ENCODE results near the gene ITGB7. TPM values are rescaled to one million over a fixed set of nuclear protein-coding genes. Genes with fewer than 3 reads are reported as not detected.

The ITGB7 gene
- total and polyA plus RNA-seq, 9 of the 15 experiments (the other 6 are each of a cell fraction or from before 2014, with no cell fraction given), result 0.06 to 2.0 (median 0.67) TPM

DNA sequence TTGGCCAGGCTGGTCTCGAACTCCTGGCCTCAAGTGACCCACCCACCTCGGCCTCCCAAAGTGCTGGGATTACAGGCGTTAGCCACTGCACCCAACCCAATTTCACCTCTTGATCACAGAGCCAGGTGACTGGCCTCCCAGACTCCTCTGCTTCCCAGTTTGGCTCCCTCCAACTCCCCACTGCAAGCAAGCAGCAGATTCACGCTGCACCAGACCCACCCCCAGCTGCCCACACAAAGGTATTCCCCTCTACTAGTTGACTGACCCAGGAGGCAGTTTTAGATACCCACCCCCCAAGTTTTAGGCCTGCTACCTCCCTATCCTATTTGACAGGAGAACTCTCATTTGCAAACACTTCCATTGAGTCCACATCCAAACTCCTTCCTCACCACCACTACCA, 19.8 kb upstream of the ITGB7 start (continued):
- TF ChIP-seq, protein P1, sequence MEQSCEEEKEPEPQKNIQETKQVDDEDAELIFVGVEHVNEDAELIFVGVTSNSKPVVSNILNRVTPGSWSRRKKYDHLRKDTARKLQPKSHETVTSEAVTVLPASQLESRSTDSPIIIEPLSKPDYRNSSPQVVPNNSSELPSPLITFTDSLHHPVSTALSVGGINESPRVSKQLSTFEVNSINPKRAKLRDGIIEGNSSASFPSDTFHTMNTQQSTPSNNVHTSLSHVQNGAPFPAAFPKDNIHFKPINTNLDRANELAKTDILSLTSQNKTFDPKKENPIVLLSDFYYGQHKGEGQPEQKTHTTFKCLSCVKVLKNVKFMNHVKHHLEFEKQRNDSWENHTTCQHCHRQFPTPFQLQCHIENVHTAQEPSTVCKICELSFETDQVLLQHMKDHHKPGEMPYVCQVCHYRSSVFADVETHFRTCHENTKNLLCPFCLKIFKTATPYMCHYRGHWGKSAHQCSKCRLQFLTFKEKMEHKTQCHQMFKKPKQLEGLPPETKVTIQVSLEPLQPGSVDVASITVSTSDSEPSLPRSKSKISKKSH (CRISPR knock-in tag; IDR thresholded peaks at IDR 0.05), result no peak
- TF ChIP-seq NRF1 (conservative IDR thresholded peaks at IDR 0.05 in 1 of 2, IDR thresholded peaks at IDR 0.05 in 1 of 2) (no peak), TAF9B (IDR thresholded peaks at IDR 0.05; ENCODE audit: partially characterized antibody) (no peak)
- TF ChIP-seq, protein P2, sequence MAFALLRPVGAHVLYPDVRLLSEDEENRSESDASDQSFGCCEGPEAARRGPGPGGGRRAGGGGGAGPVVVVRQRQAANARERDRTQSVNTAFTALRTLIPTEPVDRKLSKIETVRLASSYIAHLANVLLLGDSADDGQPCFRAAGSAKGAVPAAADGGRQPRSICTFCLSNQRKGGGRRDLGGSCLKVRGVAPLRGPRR (CRISPR knock-in tag; IDR thresholded peaks at IDR 0.05), result no peak

DNA sequence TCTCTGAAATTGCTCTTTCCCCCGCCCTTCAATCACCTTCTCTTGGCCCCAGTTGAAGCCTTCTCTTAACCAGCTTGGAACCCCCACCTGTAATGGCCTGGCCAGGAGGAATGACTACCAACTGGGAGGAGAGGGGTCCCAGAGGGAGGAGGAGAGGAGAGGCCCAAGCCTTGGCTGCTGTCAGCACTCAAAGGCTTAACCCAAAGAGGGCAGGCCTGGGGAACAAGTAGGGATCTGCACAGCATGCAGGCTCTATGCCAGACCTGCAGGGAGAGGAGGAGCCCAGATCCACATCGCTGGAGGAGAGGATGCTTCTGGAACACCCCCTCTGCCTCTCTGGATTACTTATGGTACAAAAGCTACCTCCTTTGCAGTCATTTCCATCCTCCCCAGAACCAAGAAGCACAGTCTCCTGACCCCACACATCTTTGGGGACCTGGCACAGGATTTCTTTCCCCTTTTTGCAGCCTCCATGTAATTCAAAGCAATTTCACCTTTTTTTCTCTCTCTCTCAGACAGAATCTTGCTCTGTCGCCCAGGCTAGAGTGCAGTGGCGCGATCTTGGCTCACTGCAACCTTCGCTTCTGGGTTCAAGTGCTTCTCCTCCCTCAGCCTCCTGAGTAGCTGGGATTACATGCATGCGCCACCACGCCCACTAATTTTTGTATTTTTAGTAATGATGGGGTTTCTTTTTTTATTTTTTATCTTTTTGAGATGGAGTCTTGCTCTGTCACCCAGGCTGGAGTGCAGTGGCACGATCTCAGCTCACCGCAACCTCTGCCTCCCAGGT, 18.8 kb upstream of the ITGB7 start:
- DNase-seq (ENCODE audit: extremely low read depth in 1 of 4, low spot score in 3 of 4) (no peak), FAIRE-seq (no peak), ATAC-seq (no peak)
- H3K4me2 ChIP-seq (ENCODE audit: insufficient read depth, low read length), result no peak overlapping the region
- no peaks in the 10 kb centered on the region for H3K9me3 ChIP-seq (replicated peaks; ENCODE audit: control insufficient read depth, insufficient read depth, low read depth, low read length)
- no peak for TF ChIP-seq ZNF561 (CRISPR knock-in tag; conservative IDR thresholded peaks at IDR 0.05)
- TF ChIP-seq ZNF586 (CRISPR knock-in tag; conservative IDR thresholded peaks at IDR 0.05), result no peak
- no peak for TF ChIP-seq SIX5 (IDR thresholded peaks at IDR 0.05; ENCODE audit: borderline replicate concordance in 1 of 2, insufficient read depth in 1 of 2, low read depth in 1 of 2, low read length in 2 of 2)
- TF ChIP-seq, protein P3, sequence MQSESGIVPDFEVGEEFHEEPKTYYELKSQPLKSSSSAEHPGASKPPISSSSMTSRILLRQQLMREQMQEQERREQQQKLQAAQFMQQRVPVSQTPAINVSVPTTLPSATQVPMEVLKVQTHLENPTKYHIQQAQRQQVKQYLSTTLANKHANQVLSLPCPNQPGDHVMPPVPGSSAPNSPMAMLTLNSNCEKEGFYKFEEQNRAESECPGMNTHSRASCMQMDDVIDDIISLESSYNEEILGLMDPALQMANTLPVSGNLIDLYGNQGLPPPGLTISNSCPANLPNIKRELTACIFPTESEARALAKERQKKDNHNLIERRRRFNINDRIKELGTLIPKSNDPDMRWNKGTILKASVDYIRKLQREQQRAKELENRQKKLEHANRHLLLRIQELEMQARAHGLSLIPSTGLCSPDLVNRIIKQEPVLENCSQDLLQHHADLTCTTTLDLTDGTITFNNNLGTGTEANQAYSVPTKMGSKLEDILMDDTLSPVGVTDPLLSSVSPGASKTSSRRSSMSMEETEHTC (IDR thresholded peaks at IDR 0.05), result no peak
- TF ChIP-seq SETDB1 (IDR thresholded peaks at IDR 0.05; ENCODE audit: low read length), result no peak
- TF ChIP-seq PRMT5 (CRISPR knock-in tag; IDR thresholded peaks at IDR 0.05), result no peak
- 69% methylated on average over 8 of the region's 10 CpGs for WGBS (ENCODE audit: insufficient coverage, low coverage, missing lambda C conversion rate)
- H4K20me1 ChIP-seq (replicated peaks; ENCODE audit: control insufficient read depth, insufficient read depth, low read length), result no peaks in the 10 kb centered on the region; the same call in 1 of the 2 replicates
- POLR2A ChIA-PET, result interaction anchor here (0.6 kb wide), 1 partner anchor 73 kb away, joined by 3 read pairs; no protein-coding TSS in a partner anchor
- in situ Hi-C loops (cut with MboI) (no loop called here), intact Hi-C loops (cut with micrococcal nuclease) (no loop called here)
- H3K36me3 ChIP-seq (ENCODE audit: control insufficient read depth, insufficient read depth, low read length), result no peaks in the 10 kb centered on the region
- H3K9ac ChIP-seq (ENCODE audit: insufficient read depth in 1 of 2, low read depth in 2 of 2, low read length in 2 of 2), result peak overlapping the region in 1 of 2 experiments; percentile 59; a peak in 1 of 4 replicates
- no peaks in the 10 kb centered on the region for H3K27me3 ChIP-seq (ENCODE audit: control insufficient read depth in 2 of 2, insufficient read depth in 2 of 2, low read length in 2 of 2)
- H3K79me2 ChIP-seq (ENCODE audit: control insufficient read depth, insufficient read depth, low read length), result no peaks in the 10 kb centered on the region
- CTCF ChIA-PET (ENCODE audit: low intra/inter-chr PET ratio), result no interaction called here
- no TSS peak for BruUV-seq (replicated peaks)
- H3K4me3 ChIP-seq, result no peak overlapping the region
- peaks cover 31 to 48% of the 10 kb centered on the region in 2 experiments for H3K4me1 ChIP-seq (replicated peaks in 1 of 2; ENCODE audit: control insufficient read depth in 2 of 2, insufficient read depth in 2 of 2, low read length in 2 of 2)
- no peak overlapping the region for H2AFZ ChIP-seq (ENCODE audit: low read depth, low read length)
- H3K27ac ChIP-seq (ENCODE audit: extremely low read depth, low read depth, low read length), result no peak overlapping the region
- H3K9me1 ChIP-seq (ENCODE audit: control insufficient read depth, insufficient read depth, low read length), result no peaks in the 10 kb centered on the region
